ENCODE results near the gene CHPF2. TPM values are rescaled to one million over a fixed set of nuclear protein-coding genes. Genes with fewer than 3 reads are reported as not detected.

CHPF2 gene
- total RNA-seq, 1 donor from 2014 or later: 31.0 TPM

GRCh38 chr7:151228024-151228866, 4.0 kb upstream of the CHPF2 start:
- no peak for DNase-seq (ENCODE audit: low spot score)
- intact Hi-C loops (cut with DNase I): no loop called here

- no peak for DNase-seq (ENCODE audit: low spot score)
- intact Hi-C loops (cut with DNase I): no loop called here
Observed at GRCh38 chr7:151229249-151229648, 3.0 kb upstream of the CHPF2 start.

- DNase-seq (ENCODE audit: low spot score): no peak
- intact Hi-C loops (cut with DNase I): no loop called here
Observed at GRCh38 chr7:151231080-151231479, 1.2 kb upstream of the CHPF2 start.

- intact Hi-C loops (cut with DNase I): loop anchor here (2.0 kb wide), 1 partner anchor 16 kb away; the partner anchor contains the start of gene SMARCD3
Observed at GRCh38 chr7:151232917-151233701, 826 bp downstream of the CHPF2 start.

GRCh38 chr7:151233804-151234203, 1.5 kb downstream of the CHPF2 start:
- intact Hi-C loops (cut with DNase I): loop anchor here (2.0 kb wide), 1 partner anchor 15 kb away; the partner anchor contains the start of gene SMARCD3

More at GRCh38 chr7:151232917-151233701, 826 bp downstream of the CHPF2 start:
- DNase-seq (ENCODE audit: low spot score): no peak

GRCh38 chr7:151235091-151235787, 3.0 kb downstream of the CHPF2 start:
- intact Hi-C loops (cut with DNase I): loop anchor here (5.0 kb wide), 1 partner anchor 48 kb away; the partner anchor contains the start of gene ASB10

More at GRCh38 chr7:151233804-151234203, 1.5 kb downstream of the CHPF2 start:
- DNase-seq (ENCODE audit: low spot score): no peak

GRCh38 chr7:151236406-151236805, 4.1 kb downstream of the CHPF2 start:
- DNase-seq (ENCODE audit: low spot score): no peak
- intact Hi-C loops (cut with DNase I): loop anchor here (5.0 kb wide), 1 partner anchor 49 kb away; the partner anchor contains the start of gene ASB10

More at GRCh38 chr7:151235091-151235787, 3.0 kb downstream of the CHPF2 start:
- no peak for DNase-seq (ENCODE audit: low spot score)

GRCh38 chr7:151237244-151238189, 5.2 kb downstream of the CHPF2 start:
- DNase-seq (ENCODE audit: low spot score): no peak
- intact Hi-C loops (cut with DNase I): loop anchor here (5.0 kb wide), 1 partner anchor 50 kb away; the partner anchor contains the start of gene ASB10

- intact Hi-C loops (cut with DNase I): loop anchor here (5.0 kb wide), 1 partner anchor 51 kb away; the partner anchor contains the start of gene ASB10
- no peak for DNase-seq (ENCODE audit: low spot score)
Observed at GRCh38 chr7:151238190-151238810, 6.0 kb downstream of the CHPF2 start.

- intact Hi-C loops (cut with DNase I): loop anchor here (5.0 kb wide), 1 partner anchor 52 kb away; the partner anchor contains the start of gene ASB10
- DNase-seq (ENCODE audit: low spot score): no peak
Observed at GRCh38 chr7:151238924-151239836, 6.9 kb downstream of the CHPF2 start.

GRCh38 chr7:151239837-151240459, 7.7 kb downstream of the CHPF2 start:
- DNase-seq (ENCODE audit: low spot score): no peak
- intact Hi-C loops (cut with DNase I): loop anchor here (5.0 kb wide), 2 partner anchors 53 to 63 kb away; partner anchors contain the start of gene ASB10

GRCh38 chr7:151240536-151240935, 8.3 kb downstream of the CHPF2 start:
- no peak for DNase-seq (ENCODE audit: low spot score)
- intact Hi-C loops (cut with DNase I): loop anchor here (5.0 kb wide), 1 partner anchor 63 kb away; no protein-coding TSS in a partner anchor

- intact Hi-C loops (cut with DNase I): loop anchor here (5.0 kb wide), 1 partner anchor 64 kb away; no protein-coding TSS in a partner anchor
- no peak for DNase-seq (ENCODE audit: low spot score)
Observed at GRCh38 chr7:151240942-151241754, 8.9 kb downstream of the CHPF2 start.

GRCh38 chr7:151241755-151242096, 9.4 kb downstream of the CHPF2 start:
- intact Hi-C loops (cut with DNase I): loop anchor here (2.0 to 5.0 kb wide), 2 partner anchors 61 to 64 kb away; no protein-coding TSS in a partner anchor
- no peak for DNase-seq (ENCODE audit: low spot score)

Data from cardiac septum (tissue), 1 donor.